Neural cell (in vitro differentiated cells): ENCODE data around the gene HEPACAM. TPM values are rescaled to one million over a fixed set of nuclear protein-coding genes. Genes with fewer than 3 reads are reported as not detected.

Experiments used
- H2AFZ ChIP-seq: fragments of 200-600, 300-800 bp; sonication (generic), shearing (Covaris generic); 2 replicates; pipeline ENCODE4 v1.6.0; 2014; ENCODE audit warnings: low read depth, mild to moderate bottlenecking, antibody characterized with exemption, low read length, moderate library complexity
- H3F3A ChIP-seq: fragments of 200-600 bp; shearing (Covaris generic); 2 replicates; pipeline ENCODE4 v1.6.1; 2016; ENCODE audit warnings: mild to moderate bottlenecking, moderate library complexity, mixed read lengths, antibody characterized with exemption, low read length; ENCODE audit not compliant: insufficient read depth, poor library complexity, severe bottlenecking
- H3K27ac ChIP-seq: fragments of 200-600, 300-800 bp; sonication (generic), shearing (Covaris generic); 2 replicates; pipeline ENCODE4 v1.5.1; 2014; ENCODE audit warnings: mild to moderate bottlenecking, low read length, moderate library complexity
- H3K27me3 ChIP-seq: fragments of 300-800, 200-600 bp; sonication (generic), shearing (Covaris generic); 2 replicates; pipeline ENCODE4 v1.6.0; 2014; ENCODE audit warnings: mild to moderate bottlenecking, low read depth, low read length, moderate library complexity; ENCODE audit not compliant: insufficient read depth
- H3K36me3 ChIP-seq: fragments of 300-800, 200-600 bp; sonication (generic), shearing (Covaris generic); 2 replicates; pipeline ENCODE4 v1.5.1; 2014; ENCODE audit warnings: mild to moderate bottlenecking, antibody characterized with exemption, low read length, moderate library complexity; ENCODE audit not compliant: insufficient read depth
- H3K4me2 ChIP-seq: fragments of 300-800, 200-600 bp; sonication (generic), shearing (Covaris generic); 2 replicates; pipeline ENCODE4 v1.6.0; 2014; ENCODE audit warnings: mild to moderate bottlenecking, low read length
- H3K4me3 ChIP-seq: fragments of 300-800, 200-600 bp; sonication (generic), shearing (Covaris generic); 2 replicates; pipeline ENCODE4 v1.5.1; 2014; ENCODE audit warnings: mild to moderate bottlenecking, low read length, moderate library complexity
- H3K79me2 ChIP-seq: fragments of 200-600 bp; shearing (Covaris generic); replicated peaks from 2 replicates; pipeline ENCODE4 v1.6.0; 2014; ENCODE audit warnings: mild to moderate bottlenecking, low read length, moderate library complexity; ENCODE audit not compliant: insufficient read depth
- H3K9ac ChIP-seq: fragments of 300-800, 200-600 bp; sonication (generic), shearing (Covaris generic); 2 replicates; pipeline ENCODE4 v1.6.1; 2016; ENCODE audit warnings: mild to moderate bottlenecking, low read length, mixed read lengths
- H3K9me2 ChIP-seq: fragments of 200-600 bp; shearing (Covaris generic); 2 replicates; pipeline ENCODE4 v1.6.1; 2016; ENCODE audit warnings: mild to moderate bottlenecking, low read length, mixed read lengths; ENCODE audit not compliant: insufficient read depth
- H3K9me3 ChIP-seq: fragments of 200-600, 300-800 bp; sonication (generic), shearing (Covaris generic); 2 replicates; pipeline ENCODE4 v1.6.1; 2016; ENCODE audit warnings: mild to moderate bottlenecking, mixed run types, low read length, moderate library complexity, mixed read lengths
- H4K20me1 ChIP-seq: fragments of 200-600 bp; shearing (Covaris generic); 2 replicates; pipeline ENCODE4 v1.6.1; 2016; ENCODE audit warnings: mild to moderate bottlenecking, mixed run types; ENCODE audit not compliant: insufficient read depth
- CTCF ChIP-seq: fragments of 450-650 bp; IDR thresholded peaks from 2 replicates; pipeline ENCODE4 v1.5.1; 2014; ENCODE audit warnings: antibody characterized with exemption, mild to moderate bottlenecking, moderate library complexity; ENCODE audit not compliant: poor library complexity, severe bottlenecking
- EP300 ChIP-seq: fragments of 450-650 bp; conservative IDR thresholded peaks from 2 replicates; pipeline ENCODE4 v1.6.1; 2014; ENCODE audit warnings: antibody characterized with exemption, mild to moderate bottlenecking, moderate library complexity; ENCODE audit not compliant: poor library complexity, severe bottlenecking
- EZH2 ChIP-seq: fragments of 200-600, 300-800 bp; shearing (Covaris generic), sonication (generic); IDR thresholded peaks from 2 replicates; pipeline ENCODE4 v1.6.1; 2014; ENCODE audit warnings: antibody characterized with exemption, low read length, borderline replicate concordance, mild to moderate bottlenecking; ENCODE audit not compliant: insufficient read depth, poor library complexity, severe bottlenecking
- MXI1 ChIP-seq: fragments of 450-650 bp; conservative IDR thresholded peaks from 2 replicates; pipeline ENCODE4 v1.6.1; 2014; ENCODE audit warnings: antibody characterized with exemption, mild to moderate bottlenecking; ENCODE audit not compliant: poor library complexity, severe bottlenecking
- POLR2AphosphoS5 ChIP-seq: IDR thresholded peaks from 2 replicates; pipeline ENCODE4 v1.6.1; 2012
- RAD21 ChIP-seq: fragments of 450-650 bp; conservative IDR thresholded peaks from 2 replicates; pipeline ENCODE4 v1.6.1; 2014; ENCODE audit warnings: antibody characterized with exemption, mild to moderate bottlenecking, moderate library complexity
- REST ChIP-seq: IDR thresholded peaks from 2 replicates; pipeline ENCODE4 v1.6.1; 2012; ENCODE audit warnings: borderline replicate concordance
- SMC3 ChIP-seq: fragments of 450-650 bp; conservative IDR thresholded peaks from 2 replicates; pipeline ENCODE4 v1.6.1; 2014; ENCODE audit warnings: antibody characterized with exemption, mild to moderate bottlenecking, moderate library complexity; ENCODE audit not compliant: poor library complexity
- TAF1 ChIP-seq: IDR thresholded peaks from 2 replicates; pipeline ENCODE4 v1.6.1; 2012; ENCODE audit warnings: low read depth
- polyA plus RNA-seq: library from polyadenylated mRNA; depleted of rRNA; stranded (reverse); fragments of >200 nt; gene quantifications from 2 replicates; pipeline ENCODE4 v1.2.3, GENCODE V29; 2014

Gene HEPACAM
- polyA plus RNA-seq, 1 donor from 2014 or later = not detected

- Histone ChIP-seq H3K4me3 (no peak overlapping the region), H3K4me2 (no peak overlapping the region)
Measured at GRCh38 chr11:124896071-124896750, 39.6 kb downstream of the HEPACAM start.

GRCh38 chr11:124895471-124895971, 40.3 kb downstream of the HEPACAM start:
- Histone ChIP-seq H4K20me1 (no peaks in the 10 kb centered on the region), H3K9me3 (no peaks in the 10 kb centered on the region), H3K4me3 (no peak overlapping the region), H3K9me2 (no peaks in the 10 kb centered on the region), H3F3A (no peaks in the 10 kb centered on the region), H3K9ac (no peak overlapping the region), H3K36me3 (no peaks in the 10 kb centered on the region), H3K4me2 (no peak overlapping the region), H3K27me3 (no peaks in the 10 kb centered on the region), H2AFZ (no peak overlapping the region), H3K79me2 (no peaks in the 10 kb centered on the region), H3K27ac (no peak overlapping the region)
- TF ChIP-seq CTCF = no peak
- TF ChIP-seq REST = no peak
- no peak for TF ChIP-seq EZH2
- no peak for TF ChIP-seq SMC3

More at GRCh38 chr11:124896071-124896750, 39.6 kb downstream of the HEPACAM start:
- Histone ChIP-seq H2AFZ (no peak overlapping the region), H3F3A (no peaks in the 10 kb centered on the region), H3K36me3 (no peaks in the 10 kb centered on the region), H3K27me3 (no peaks in the 10 kb centered on the region), H3K9ac (no peak overlapping the region), H3K79me2 (no peaks in the 10 kb centered on the region), H3K9me3 (no peaks in the 10 kb centered on the region), H3K9me2 (no peaks in the 10 kb centered on the region), H4K20me1 (no peaks in the 10 kb centered on the region), H3K27ac (no peak overlapping the region)
- TF ChIP-seq SMC3 = no peak
- TF ChIP-seq EP300 = no peak
- no peak for TF ChIP-seq REST
- TF ChIP-seq POLR2AphosphoS5 = no peak
- TF ChIP-seq TAF1 = no peak
- no peak for TF ChIP-seq EZH2
- TF ChIP-seq MXI1 = no peak
- TF ChIP-seq RAD21 = no peak
- TF ChIP-seq CTCF = no peak
